Measurements from ENCODE around the gene DAAM2.

DAAM2 gene

DNA sequence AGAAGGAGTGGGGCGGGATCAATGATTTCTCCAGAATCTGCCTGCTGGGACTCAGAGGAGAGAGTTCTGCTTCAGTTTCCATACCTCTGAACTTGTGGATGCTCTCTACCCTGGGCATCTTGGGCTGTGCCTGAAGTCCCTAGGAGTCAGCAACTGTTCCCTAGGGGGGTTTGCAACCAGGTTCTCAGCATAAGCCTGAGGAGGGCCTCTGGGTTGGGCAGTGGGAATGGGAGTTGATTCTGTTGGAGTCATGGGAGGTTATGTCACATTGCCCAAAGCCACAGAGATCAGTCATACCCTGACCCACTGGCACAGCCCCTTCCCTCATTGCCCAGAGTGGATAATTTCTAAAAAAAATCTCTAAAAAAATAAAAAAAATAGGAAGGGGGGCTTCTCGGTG lies 94.7 kb downstream of the DAAM2 start:
- Histone ChIP-seq H3K27ac (ENCODE audit: low read depth, low read length) (no peak overlapping the region), H3K27me3 (ENCODE audit: insufficient read depth, low read length, poor library complexity) (no peaks in the 10 kb centered on the region), H3K18ac (ENCODE audit: low read length) (no peak overlapping the region), H3K4me3 (ENCODE audit: low read length) (no peak overlapping the region), H4K8ac (ENCODE audit: low read depth, low read length) (no peak overlapping the region), H3K56ac (ENCODE audit: low read length) (no peak overlapping the region), H3K36me3 (ENCODE audit: control insufficient read depth, insufficient read depth, low read length) (no peaks in the 10 kb centered on the region), H3K9ac (ENCODE audit: low read length) (no peak overlapping the region), H3K4me1 (ENCODE audit: control insufficient read depth, low read depth, low read length) (peaks cover 3% of the 10 kb centered on the region), H3K4ac (ENCODE audit: low read depth, low read length) (no peak overlapping the region), H2BK15ac (replicated peaks; ENCODE audit: low read depth) (no peak overlapping the region), H3K79me2 (ENCODE audit: control insufficient read depth, insufficient read depth, low read length) (no peaks in the 10 kb centered on the region), H3K79me1 (ENCODE audit: low read length) (no peaks in the 10 kb centered on the region), H2BK5ac (ENCODE audit: low read length) (no peak overlapping the region), H2AK5ac (ENCODE audit: low read length) (no peak overlapping the region), H4K5ac (ENCODE audit: low read length) (no peak overlapping the region), H3K4me2 (ENCODE audit: low read length) (no peak overlapping the region), H2BK120ac (ENCODE audit: low read depth, low read length) (no peak overlapping the region), H3K23ac (ENCODE audit: low read length) (no peak overlapping the region)
- WGBS (ENCODE audit: extremely low coverage, insufficient coverage, low lambda C conversion rate), result no CpG with 5 or more reads among the region's 2 CpGs
- no peak for DNase-seq

GRCh38 chr6:39887692-39888450 lies 95.7 kb downstream of the DAAM2 start:
- no peak overlapping the region for H3K4ac ChIP-seq (ENCODE audit: low read depth, low read length)
- no CpG with 5 or more reads among the region's 14 CpGs for WGBS (ENCODE audit: extremely low coverage, insufficient coverage, low lambda C conversion rate)
- H2BK5ac ChIP-seq (ENCODE audit: low read length), result no peak overlapping the region
- no peak overlapping the region for H3K4me3 ChIP-seq (ENCODE audit: low read length)
- H3K36me3 ChIP-seq (ENCODE audit: control insufficient read depth, insufficient read depth, low read length), result no peaks in the 10 kb centered on the region
- H3K79me1 ChIP-seq (ENCODE audit: low read length), result no peaks in the 10 kb centered on the region
- no peaks in the 10 kb centered on the region for H3K27me3 ChIP-seq (ENCODE audit: insufficient read depth, low read length, poor library complexity)
- H3K18ac ChIP-seq (ENCODE audit: low read length), result no peak overlapping the region
- H2AK5ac ChIP-seq (ENCODE audit: low read length), result no peak overlapping the region
- no peak overlapping the region for H4K5ac ChIP-seq (ENCODE audit: low read length)
- peaks cover 3% of the 10 kb centered on the region for H3K4me1 ChIP-seq (ENCODE audit: control insufficient read depth, low read depth, low read length)
- H4K8ac ChIP-seq (ENCODE audit: low read depth, low read length), result no peak overlapping the region
- H3K23ac ChIP-seq (ENCODE audit: low read length), result no peak overlapping the region
- H3K4me2 ChIP-seq (ENCODE audit: low read length), result no peak overlapping the region
- no peak overlapping the region for H2BK120ac ChIP-seq (ENCODE audit: low read depth, low read length)
- H3K56ac ChIP-seq (ENCODE audit: low read length), result no peak overlapping the region
- H2BK15ac ChIP-seq (replicated peaks; ENCODE audit: low read depth), result no peak overlapping the region
- H3K79me2 ChIP-seq (ENCODE audit: control insufficient read depth, insufficient read depth, low read length), result no peaks in the 10 kb centered on the region
- peak; percentile 92 for DNase-seq
- peak overlapping the region; percentile 51 for H3K27ac ChIP-seq (ENCODE audit: low read depth, low read length)
- no peak overlapping the region for H3K9ac ChIP-seq (ENCODE audit: low read length)

GRCh38 chr6:39889229-39889628 lies 97.1 kb downstream of the DAAM2 start:
- Histone ChIP-seq H3K79me2 (ENCODE audit: control insufficient read depth, insufficient read depth, low read length) (no peaks in the 10 kb centered on the region), H3K4me2 (ENCODE audit: low read length) (no peak overlapping the region), H2BK5ac (ENCODE audit: low read length) (no peak overlapping the region), H3K56ac (ENCODE audit: low read length) (no peak overlapping the region), H4K8ac (ENCODE audit: low read depth, low read length) (no peak overlapping the region), H3K27me3 (ENCODE audit: insufficient read depth, low read length, poor library complexity) (no peaks in the 10 kb centered on the region), H4K5ac (ENCODE audit: low read length) (no peak overlapping the region), H3K4me1 (ENCODE audit: control insufficient read depth, low read depth, low read length) (peaks cover 3% of the 10 kb centered on the region), H3K36me3 (ENCODE audit: control insufficient read depth, insufficient read depth, low read length) (no peaks in the 10 kb centered on the region), H3K18ac (ENCODE audit: low read length) (no peak overlapping the region), H2AK5ac (ENCODE audit: low read length) (no peak overlapping the region), H3K4ac (ENCODE audit: low read depth, low read length) (no peak overlapping the region), H3K79me1 (ENCODE audit: low read length) (no peaks in the 10 kb centered on the region), H3K4me3 (ENCODE audit: low read length) (no peak overlapping the region), H3K9ac (ENCODE audit: low read length) (no peak overlapping the region), H3K27ac (ENCODE audit: low read depth, low read length) (no peak overlapping the region), H2BK15ac (replicated peaks; ENCODE audit: low read depth) (no peak overlapping the region), H2BK120ac (ENCODE audit: low read depth, low read length) (no peak overlapping the region), H3K23ac (ENCODE audit: low read length) (no peak overlapping the region)
- WGBS (ENCODE audit: extremely low coverage, insufficient coverage, low lambda C conversion rate), result no CpG with 5 or more reads among the region's 2 CpGs
- no peak for DNase-seq

DNA sequence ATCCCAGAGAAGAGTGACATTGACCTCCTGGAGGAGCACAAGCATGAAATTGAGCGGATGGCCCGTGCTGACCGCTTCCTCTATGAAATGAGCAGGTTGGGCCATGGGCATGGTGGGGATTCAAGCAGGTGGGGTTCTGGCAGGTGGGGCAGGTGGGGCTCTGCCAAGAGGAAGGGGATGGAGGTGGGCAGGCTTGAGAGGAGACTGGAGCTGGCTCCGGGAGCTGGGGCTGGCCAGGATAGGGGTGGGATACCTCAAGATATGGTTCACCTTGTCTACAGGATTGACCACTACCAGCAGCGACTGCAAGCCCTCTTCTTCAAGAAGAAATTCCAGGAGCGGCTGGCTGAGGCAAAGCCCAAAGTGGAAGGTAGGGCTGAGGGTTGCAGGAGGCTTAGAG lies 99.2 kb downstream of the DAAM2 start:
- Histone ChIP-seq H4K5ac (ENCODE audit: low read length) (no peak overlapping the region), H3K36me3 (ENCODE audit: control insufficient read depth, insufficient read depth, low read length) (no peaks in the 10 kb centered on the region), H2BK120ac (ENCODE audit: low read depth, low read length) (no peak overlapping the region), H3K79me2 (ENCODE audit: control insufficient read depth, insufficient read depth, low read length) (no peaks in the 10 kb centered on the region), H3K4me2 (ENCODE audit: low read length) (no peak overlapping the region), H4K8ac (ENCODE audit: low read depth, low read length) (no peak overlapping the region), H3K27ac (ENCODE audit: low read depth, low read length) (no peak overlapping the region), H3K27me3 (ENCODE audit: insufficient read depth, low read length, poor library complexity) (no peaks in the 10 kb centered on the region), H3K23ac (ENCODE audit: low read length) (no peak overlapping the region), H2BK5ac (ENCODE audit: low read length) (no peak overlapping the region), H3K79me1 (ENCODE audit: low read length) (no peaks in the 10 kb centered on the region), H3K4ac (ENCODE audit: low read depth, low read length) (no peak overlapping the region), H3K4me3 (ENCODE audit: low read length) (no peak overlapping the region), H3K4me1 (ENCODE audit: control insufficient read depth, low read depth, low read length) (peaks cover 3% of the 10 kb centered on the region), H2AK5ac (ENCODE audit: low read length) (no peak overlapping the region), H3K56ac (ENCODE audit: low read length) (no peak overlapping the region), H3K18ac (ENCODE audit: low read length) (no peak overlapping the region), H2BK15ac (replicated peaks; ENCODE audit: low read depth) (no peak overlapping the region), H3K9ac (ENCODE audit: low read length) (no peak overlapping the region)
- no CpG with 5 or more reads among the region's 6 CpGs for WGBS (ENCODE audit: extremely low coverage, insufficient coverage, low lambda C conversion rate)
- no peak for DNase-seq

DNA sequence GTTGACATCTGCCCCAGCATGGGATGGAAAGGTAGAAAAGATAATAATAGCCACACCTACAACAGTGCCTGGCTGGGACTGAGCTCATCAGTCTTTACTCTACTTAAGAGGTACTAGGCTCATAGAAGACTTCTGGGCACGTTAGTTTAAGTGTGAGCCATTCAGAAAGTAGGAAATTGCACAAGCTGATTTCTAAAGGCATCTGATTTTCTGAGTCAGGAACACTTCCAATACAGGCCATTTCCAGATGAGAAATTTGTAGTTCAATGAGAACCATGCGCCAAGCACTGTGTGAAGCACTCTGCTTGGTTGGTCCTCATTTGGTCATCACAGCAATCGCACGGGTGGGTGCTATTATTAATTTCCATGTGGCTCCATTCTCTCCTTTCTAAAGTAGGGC lies 99.8 kb downstream of the DAAM2 start:
- Histone ChIP-seq H4K8ac (ENCODE audit: low read depth, low read length) (no peak overlapping the region), H4K5ac (ENCODE audit: low read length) (no peak overlapping the region), H3K4ac (ENCODE audit: low read depth, low read length) (no peak overlapping the region), H2BK5ac (ENCODE audit: low read length) (no peak overlapping the region), H3K36me3 (ENCODE audit: control insufficient read depth, insufficient read depth, low read length) (no peaks in the 10 kb centered on the region), H3K79me1 (ENCODE audit: low read length) (no peaks in the 10 kb centered on the region), H3K4me1 (ENCODE audit: control insufficient read depth, low read depth, low read length) (peaks cover 3% of the 10 kb centered on the region), H2AK5ac (ENCODE audit: low read length) (no peak overlapping the region), H3K79me2 (ENCODE audit: control insufficient read depth, insufficient read depth, low read length) (no peaks in the 10 kb centered on the region), H3K27me3 (ENCODE audit: insufficient read depth, low read length, poor library complexity) (no peaks in the 10 kb centered on the region), H3K4me3 (ENCODE audit: low read length) (no peak overlapping the region), H3K27ac (ENCODE audit: low read depth, low read length) (no peak overlapping the region), H3K9ac (ENCODE audit: low read length) (no peak overlapping the region), H3K23ac (ENCODE audit: low read length) (no peak overlapping the region), H3K18ac (ENCODE audit: low read length) (no peak overlapping the region), H2BK15ac (replicated peaks; ENCODE audit: low read depth) (no peak overlapping the region), H3K4me2 (ENCODE audit: low read length) (no peak overlapping the region), H2BK120ac (ENCODE audit: low read depth, low read length) (no peak overlapping the region), H3K56ac (ENCODE audit: low read length) (no peak overlapping the region)
- no peak for DNase-seq
- no CpG with 5 or more reads among the region's 4 CpGs for WGBS (ENCODE audit: extremely low coverage, insufficient coverage, low lambda C conversion rate)
